ENCODE results near the gene FUT1.
"Not testable (repeated sequence)": the region's sequence is repeated elsewhere in the genome, so short reads cannot be mapped to it uniquely, and the experiment has no call there.

The FUT1 gene

GRCh38 chr19:48740164-48740972, 12.1 kb downstream of the FUT1 start, which contains the start of gene RASIP1:
RASIP1 (minus strand) TSS chr19:48740610; CDS start chr19:48740282, 328 bp downstream.
- DNase-seq = no peak

GRCh38 chr19:48739404-48740163, 12.9 kb downstream of the FUT1 start:
- DNase-seq = peak in 1 of 2 experiments; percentile 45

- DNase-seq = peak; percentile 73 to 98
Measured at GRCh38 chr19:48738557-48739403, 13.7 kb downstream of the FUT1 start.

- DNase-seq = no peak
Measured at GRCh38 chr19:48737360-48737998, 15.0 kb downstream of the FUT1 start.

GRCh38 chr19:48735031-48735615, 17.3 kb downstream of the FUT1 start:
- no peak for DNase-seq

GRCh38 chr19:48734625-48735024, 17.8 kb downstream of the FUT1 start:
- DNase-seq = no peak

GRCh38 chr19:48731452-48731851, 21.0 kb downstream of the FUT1 start:
- no peak for DNase-seq

GRCh38 chr19:48728911-48729664, 23.4 kb downstream of the FUT1 start:
- no peak for DNase-seq

- no peak for DNase-seq
Measured at GRCh38 chr19:48726556-48726955, 25.9 kb downstream of the FUT1 start.

- peak; percentile 62 to 64 for DNase-seq
Measured at GRCh38 chr19:48724796-48725753, 27.4 kb downstream of the FUT1 start.

- no peak for DNase-seq
Measured at GRCh38 chr19:48722196-48722708, 30.2 kb downstream of the FUT1 start.

GRCh38 chr19:48720613-48721296, 31.7 kb downstream of the FUT1 start:
- DNase-seq = peak; percentile 99 to 100

- no peak for DNase-seq
Measured at GRCh38 chr19:48720251-48720612, 32.2 kb downstream of the FUT1 start.

GRCh38 chr19:48719263-48720171, 32.9 kb downstream of the FUT1 start, which contains the start of gene MAMSTR:
MAMSTR (minus strand) TSS chr19:48719725; CDS start chr19:48719031, 694 bp downstream.
- no peak for DNase-seq

GRCh38 chr19:48718711-48719231, 33.7 kb downstream of the FUT1 start:
- DNase-seq = no peak

GRCh38 chr19:48718106-48718505, 34.3 kb downstream of the FUT1 start:
- DNase-seq = not testable (repeated sequence)

- peak; percentile 73 to 97 for DNase-seq
Measured at GRCh38 chr19:48716562-48717291, 35.7 kb downstream of the FUT1 start.

Measured in NCI-H446 (cell line).